ENCODE measurements around the gene VKORC1.

The VKORC1 gene

GRCh38 chr16:31129568-31130335, 35.2 kb upstream of the VKORC1 start:
- no peak for DNase-seq

DNA sequence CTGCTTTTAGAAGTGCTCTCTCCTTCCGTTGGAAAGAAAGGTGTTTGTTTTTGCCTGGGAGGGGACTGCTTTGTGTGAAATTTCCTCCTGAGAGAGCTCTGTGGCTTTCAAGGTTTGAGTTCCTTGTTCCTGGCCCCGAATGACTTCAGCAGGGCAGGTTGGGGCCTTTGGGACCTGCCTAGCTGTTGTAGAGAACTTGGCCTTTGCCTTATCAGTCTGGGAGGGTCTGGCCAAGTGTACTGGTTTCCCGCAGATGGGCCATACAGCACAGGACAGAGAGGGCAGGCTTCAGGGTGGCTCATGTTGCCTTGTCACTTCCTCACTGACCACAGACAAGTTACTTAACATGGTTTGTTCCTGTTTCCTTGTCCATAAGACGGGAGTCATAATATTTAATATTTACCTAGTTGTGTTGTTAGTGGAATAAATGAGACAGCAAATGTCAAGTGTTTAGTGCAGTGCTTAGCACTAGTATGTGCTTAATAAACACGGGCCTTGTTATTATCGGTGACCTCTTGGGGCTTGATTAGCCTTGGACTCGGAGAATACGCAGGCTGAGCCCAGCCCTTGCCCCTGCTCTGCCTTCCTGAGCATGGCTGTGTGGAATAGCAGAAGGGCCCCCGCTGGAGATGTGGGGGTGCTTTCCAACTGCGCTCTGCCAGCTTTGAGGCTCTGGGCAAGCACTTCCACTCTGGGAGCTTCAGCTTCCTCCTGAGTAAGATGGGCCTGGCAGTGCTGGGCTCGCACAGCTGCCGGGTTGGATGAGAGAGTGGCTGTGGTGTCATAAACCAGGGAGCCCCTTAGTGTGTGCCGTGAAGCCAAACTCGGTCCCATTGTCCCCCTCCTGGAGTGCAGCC, 34.3 kb upstream of the VKORC1 start:
- DNase-seq = no peak

GRCh38 chr16:31127182-31127581, 32.6 kb upstream of the VKORC1 start:
- DNase-seq = no peak

DNA sequence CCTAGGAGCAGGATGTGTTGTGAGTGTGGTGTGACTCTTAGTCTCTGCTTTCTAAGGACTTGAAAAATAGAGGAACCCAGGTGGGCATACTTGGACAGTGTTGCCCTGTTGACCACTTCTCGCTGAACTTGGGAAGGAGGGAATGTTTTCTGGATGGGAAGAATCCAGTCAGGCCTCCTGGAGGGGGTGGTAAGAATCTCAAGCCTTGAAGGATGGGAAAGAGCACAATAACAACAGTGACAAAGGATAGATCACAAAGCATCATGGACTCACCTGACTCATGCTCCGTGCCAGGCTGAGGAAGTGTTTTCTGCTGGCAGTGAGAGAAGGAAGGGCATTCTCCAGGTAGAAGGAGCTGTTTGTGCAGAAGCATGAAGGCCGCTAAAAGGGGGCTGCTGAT, 31.2 kb upstream of the VKORC1 start:
- no peak for DNase-seq

- DNase-seq = no peak
Measured at GRCh38 chr16:31120129-31120528, 25.5 kb upstream of the VKORC1 start.

DNA sequence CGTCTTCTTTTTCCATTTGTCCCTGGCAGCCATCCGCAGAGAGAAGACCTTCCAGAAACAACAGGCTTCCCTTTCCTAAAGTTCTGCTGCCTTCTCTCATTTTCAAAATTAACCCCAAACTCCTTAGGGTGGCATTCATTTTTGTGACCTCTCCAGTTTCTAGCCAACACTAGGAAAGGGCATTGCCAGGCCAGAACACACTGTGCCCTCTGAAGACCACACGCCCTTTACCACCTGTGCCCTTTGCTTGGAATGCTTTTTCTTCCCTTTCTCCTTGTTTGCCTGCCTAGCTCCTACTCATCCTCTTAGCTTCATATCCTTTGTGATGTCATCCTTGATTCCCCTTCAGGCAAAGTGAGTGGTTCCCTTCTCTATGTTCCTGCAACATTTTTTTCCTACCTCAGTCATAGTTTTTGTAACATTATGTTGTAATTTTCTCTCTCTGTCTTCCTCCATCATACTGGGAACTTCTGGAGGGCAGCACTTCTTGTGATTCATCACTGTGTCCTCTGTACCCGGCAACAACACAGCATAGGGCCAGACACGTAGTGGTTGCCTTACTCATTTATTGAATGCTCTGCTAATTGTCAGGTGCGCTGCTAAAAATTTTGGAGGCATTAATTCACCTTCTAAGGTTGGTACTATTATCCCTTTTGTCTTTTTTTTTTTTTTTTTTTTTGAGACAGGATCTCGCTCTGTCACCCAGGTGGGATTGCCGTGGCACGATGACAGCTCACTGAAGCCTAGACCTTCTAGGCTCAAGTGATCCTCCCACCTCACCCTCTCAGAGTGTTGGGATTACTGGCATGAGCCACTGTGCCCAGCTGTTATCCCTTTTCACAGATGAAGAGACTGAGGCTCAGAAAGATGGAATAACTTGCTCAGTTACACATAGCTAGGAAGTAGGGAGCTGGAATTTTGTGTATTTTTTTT, 23.9 kb upstream of the VKORC1 start:
- no peak for DNase-seq

DNA sequence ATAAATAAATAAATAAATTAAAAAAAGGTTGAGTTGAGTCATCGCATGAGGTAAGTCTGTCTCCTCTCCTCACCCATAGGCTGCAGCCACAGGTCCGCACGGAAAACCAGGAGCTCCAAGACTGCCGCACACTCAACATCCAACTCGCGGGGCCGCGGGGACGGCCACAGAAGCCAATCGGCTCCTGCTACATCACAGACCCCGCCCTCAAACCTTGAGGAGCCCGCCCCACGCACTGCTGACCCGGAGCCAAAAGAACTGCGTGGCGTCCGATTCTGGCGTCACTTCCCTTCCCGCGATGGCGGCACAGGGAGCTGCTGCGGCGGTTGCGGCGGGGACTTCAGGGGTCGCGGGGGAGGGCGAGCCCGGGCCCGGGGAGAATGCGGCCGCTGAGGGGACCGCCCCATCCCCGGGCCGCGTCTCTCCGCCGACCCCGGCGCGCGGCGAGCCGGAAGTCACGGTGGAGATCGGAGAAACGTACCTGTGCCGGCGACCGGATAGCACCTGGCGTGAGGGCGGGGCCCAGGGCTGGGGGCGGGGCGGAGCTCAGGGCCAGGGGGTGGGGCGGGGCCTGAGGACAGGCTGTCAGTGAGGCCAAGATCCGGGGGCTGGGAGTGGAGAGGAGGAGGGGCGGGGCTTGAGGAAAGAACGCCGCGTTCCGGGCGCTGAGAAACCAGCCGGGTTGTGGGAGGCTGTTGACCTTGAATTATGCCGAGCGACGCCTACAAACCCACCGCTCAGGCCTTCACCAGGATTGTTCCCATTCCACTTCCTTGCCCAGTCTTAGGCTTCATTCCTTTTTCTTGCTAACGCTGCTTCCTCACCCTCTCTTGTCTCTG, 23.0 kb upstream of the VKORC1 start, which contains the start of gene KAT8:
TSS of gene KAT8 (plus strand) at position 281 of the 839 bp plus-strand sequence. CDS start at position 299, 18 bp downstream.
- peak; percentile 53 for DNase-seq

GRCh38 chr16:31114468-31114867, 19.9 kb upstream of the VKORC1 start:
- DNase-seq = no peak

- no peak for DNase-seq
Measured at GRCh38 chr16:31113121-31114120, 18.8 kb upstream of the VKORC1 start.

GRCh38 chr16:31112711-31113110, 18.1 kb upstream of the VKORC1 start:
- DNase-seq = no peak

DNA sequence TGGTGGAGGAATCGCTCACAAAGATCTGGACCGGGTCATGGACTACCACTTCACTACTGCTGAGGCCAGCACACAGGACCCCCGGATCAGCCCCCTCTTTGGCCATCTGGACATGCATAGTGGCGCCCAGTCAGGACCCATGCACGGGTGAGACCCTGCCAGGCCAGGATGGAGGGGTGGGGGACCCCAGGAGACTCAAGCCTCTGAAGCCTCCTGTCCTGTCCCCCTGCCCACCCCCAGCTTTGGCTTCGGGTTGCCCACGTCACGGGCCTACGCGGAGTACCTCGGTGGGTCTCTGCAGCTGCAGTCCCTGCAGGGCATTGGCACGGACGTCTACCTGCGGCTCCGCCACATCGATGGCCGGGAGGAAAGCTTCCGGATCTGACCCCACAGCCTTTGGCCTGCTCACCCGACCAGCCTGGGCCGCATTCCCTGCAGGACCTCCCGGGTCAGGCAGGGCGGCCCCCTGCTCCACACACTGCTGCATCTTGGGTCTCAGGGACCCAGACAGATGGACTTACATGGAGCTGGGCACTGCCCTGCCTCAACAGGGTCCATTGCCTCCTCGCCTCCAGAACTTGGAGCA, 17.4 kb upstream of the VKORC1 start:
- no peak for DNase-seq

DNA sequence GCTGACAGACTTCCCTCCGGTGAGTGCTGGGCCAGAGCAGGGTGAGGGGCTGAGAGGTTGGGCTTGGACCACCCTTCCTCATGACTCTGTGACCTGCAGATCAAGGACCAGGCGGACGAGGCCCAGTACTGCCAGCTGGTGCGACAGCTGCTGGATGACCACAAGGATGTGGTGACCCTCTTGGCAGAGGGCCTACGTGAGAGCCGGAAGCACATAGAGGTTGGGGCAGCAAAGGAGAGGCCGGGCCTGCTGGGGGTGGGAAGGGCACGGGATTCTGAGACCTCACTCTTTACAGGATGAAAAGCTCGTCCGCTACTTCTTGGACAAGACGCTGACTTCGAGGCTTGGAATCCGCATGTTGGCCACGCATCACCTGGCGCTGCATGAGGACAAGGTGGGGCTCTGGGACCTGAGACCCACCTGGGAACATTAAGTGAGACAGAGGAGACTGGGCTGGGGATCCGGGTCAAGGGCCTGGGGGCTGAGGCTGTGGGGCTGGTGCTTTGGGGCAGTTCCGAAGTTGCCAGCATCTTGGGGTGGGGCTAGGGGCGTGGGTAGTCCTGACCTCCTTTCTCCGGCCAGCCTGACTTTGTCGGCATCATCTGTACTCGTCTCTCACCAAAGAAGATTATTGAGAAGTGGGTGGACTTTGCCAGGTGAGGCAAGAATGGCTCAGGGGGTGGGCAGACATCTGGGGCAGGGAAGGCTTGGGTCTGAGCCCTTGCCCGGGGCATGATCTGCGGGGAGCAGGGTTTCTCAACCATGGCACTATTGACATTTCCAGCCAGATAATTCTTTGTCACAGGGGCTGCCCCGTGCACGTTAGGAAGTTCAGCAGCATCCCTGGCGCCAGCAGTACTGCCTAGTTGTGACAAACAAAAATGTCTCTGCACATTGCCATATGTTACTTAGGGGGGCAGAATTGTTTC, 15.8 kb upstream of the VKORC1 start:
- DNase-seq = no peak

DNA sequence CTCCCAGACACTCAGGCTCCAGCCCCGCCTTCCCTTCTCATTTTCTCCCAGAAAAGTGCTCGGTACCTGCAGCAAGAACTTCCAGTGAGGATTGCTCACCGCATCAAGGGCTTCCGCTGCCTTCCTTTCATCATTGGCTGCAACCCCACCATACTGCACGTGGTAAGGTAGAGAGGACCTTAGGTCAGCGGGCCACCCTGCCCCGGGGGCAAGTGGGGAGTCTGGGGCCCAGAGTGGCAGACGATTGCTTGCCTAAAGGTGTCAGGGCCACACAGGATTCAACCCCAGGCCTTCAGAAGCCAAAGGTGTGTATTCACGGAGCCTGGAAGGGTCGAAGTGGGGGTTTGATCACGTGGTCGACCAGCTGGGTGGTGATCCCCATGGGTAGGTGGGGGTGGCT, 15.0 kb upstream of the VKORC1 start:
- no peak for DNase-seq

DNA sequence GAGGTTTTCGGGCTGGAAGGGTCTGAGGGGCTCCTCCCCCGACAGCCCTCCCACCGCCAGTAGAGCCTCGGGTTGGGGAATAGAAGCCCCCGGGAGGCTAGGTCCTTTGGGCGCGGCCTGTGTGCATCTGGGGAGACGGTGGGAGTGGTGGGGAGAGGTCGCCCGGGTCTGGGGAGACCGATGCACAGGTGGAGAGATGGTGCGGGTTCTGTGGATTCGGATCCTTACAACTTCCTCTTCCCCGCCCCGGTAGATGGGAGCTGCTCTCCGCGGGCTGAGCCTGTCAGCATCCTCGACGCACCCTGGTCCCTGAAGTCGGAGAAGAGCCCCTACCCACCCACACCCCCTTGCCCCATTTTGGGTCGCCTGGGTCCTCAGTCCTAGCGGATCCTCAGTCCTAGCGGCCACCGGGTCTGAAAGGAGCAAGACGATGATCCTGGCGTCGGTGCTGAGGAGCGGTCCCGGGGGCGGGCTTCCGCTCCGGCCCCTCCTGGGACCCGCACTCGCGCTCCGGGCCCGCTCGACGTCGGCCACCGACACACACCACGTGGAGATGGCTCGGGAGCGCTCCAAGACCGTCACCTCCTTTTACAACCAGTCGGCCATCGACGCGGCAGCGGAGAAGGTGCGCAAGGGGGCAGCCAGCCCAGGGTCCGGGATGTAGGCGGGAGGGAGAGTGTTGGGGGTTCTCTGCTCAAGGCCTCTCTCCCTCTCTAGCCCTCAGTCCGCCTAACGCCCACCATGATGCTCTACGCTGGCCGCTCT, 14.4 kb upstream of the VKORC1 start:
- no peak for DNase-seq

DNA sequence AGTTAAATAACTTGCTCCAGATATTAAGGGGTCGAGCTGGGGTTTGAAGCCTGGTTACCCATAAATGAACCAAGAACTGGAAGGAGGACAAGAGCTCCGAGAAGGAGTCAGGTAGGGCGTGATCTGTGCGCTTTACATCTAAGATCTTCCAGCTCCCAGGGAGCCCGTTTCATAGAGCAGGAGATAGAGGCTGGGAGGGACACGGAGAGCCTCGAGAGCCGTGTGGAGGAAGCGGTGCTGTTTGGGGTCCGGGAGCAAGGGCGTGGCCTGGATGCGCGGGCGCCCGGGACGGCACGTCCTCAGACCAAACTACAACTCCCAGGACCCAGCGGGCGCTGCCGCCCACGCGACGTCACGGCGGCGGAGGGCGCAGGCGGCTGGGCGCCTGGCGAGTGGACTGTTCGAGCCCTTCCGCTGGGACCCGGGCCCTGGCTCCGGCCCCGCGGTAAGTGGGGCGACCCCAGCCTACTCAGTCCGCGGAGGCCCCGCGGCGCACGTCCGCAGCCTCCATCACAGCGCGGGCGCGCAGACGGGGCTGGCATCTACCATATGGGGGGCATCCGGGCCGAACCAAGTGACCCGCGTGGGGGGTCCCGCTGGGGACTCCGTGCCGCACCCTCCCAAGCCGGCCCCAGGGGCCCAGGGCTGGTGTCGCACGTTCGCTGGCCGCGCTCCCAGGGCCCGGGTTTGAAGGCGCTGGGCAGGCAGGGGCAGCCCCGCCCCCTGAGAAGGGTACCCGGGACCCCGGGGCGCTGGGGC, 13.6 kb upstream of the VKORC1 start, which contains the start of gene BCKDK:
TSS of gene BCKDK (plus strand) at position 352 of the 759 bp plus-strand sequence. CDS start 838 bp downstream, outside the sequence.
- no peak for DNase-seq

- no peak for DNase-seq
Measured at GRCh38 chr16:31107465-31107867, 12.9 kb upstream of the VKORC1 start.

Data from NCI-H2081 treated with DMSO at 0.1 percent for 48 hours (cell line).